ENCODE measurements around the gene HRC. TPM values are rescaled to one million over a fixed set of nuclear protein-coding genes. Genes with fewer than 3 reads are reported as not detected.
A peak's percentile ranks its signal among the peaks of the same experiment; 100 is the strongest.

The HRC gene
- total and polyA plus RNA-seq, 8 donors, result 0.44 to 8.1 (median 0.83) TPM; not detected in 3

- TF ChIP-seq POLR2A (IDR thresholded peaks at IDR 0.05), result no peak
- TF ChIP-seq, protein P1, sequence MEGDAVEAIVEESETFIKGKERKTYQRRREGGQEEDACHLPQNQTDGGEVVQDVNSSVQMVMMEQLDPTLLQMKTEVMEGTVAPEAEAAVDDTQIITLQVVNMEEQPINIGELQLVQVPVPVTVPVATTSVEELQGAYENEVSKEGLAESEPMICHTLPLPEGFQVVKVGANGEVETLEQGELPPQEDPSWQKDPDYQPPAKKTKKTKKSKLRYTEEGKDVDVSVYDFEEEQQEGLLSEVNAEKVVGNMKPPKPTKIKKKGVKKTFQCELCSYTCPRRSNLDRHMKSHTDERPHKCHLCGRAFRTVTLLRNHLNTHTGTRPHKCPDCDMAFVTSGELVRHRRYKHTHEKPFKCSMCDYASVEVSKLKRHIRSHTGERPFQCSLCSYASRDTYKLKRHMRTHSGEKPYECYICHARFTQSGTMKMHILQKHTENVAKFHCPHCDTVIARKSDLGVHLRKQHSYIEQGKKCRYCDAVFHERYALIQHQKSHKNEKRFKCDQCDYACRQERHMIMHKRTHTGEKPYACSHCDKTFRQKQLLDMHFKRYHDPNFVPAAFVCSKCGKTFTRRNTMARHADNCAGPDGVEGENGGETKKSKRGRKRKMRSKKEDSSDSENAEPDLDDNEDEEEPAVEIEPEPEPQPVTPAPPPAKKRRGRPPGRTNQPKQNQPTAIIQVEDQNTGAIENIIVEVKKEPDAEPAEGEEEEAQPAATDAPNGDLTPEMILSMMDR (IDR thresholded peaks at IDR 0.05), result peak in 3 of 7 experiments; percentile 35 to 64 (median 39)
- DNase-seq, result peak; percentile 77 to 92
- peaks cover 0 to 8% (median 5%) of the 10 kb centered on the region in 4 donors for H3K36me3 ChIP-seq
- peaks cover 27 to 49% (median 40%) of the 10 kb centered on the region in 4 donors for H3K4me1 ChIP-seq
- peak within 1 kb of the TSS; percentile 74 to 90 (median 81) for H3K27ac ChIP-seq
- peak within 1 kb of the TSS; percentile 87 to 98 (median 92) for H3K4me3 ChIP-seq
- H3K9me3 ChIP-seq, result no peaks in the 10 kb centered on the region
- H3K27me3 ChIP-seq, result no peaks in the 10 kb centered on the region
- 0 to 1% (median 1%) methylated on average over 31 to 66 of the region's 66 CpGs for WGBS, 5 donors
- intact Hi-C loops (cut with DNase I; ENCODE audit: low total_unique reads), result no loop called here
These were observed 41.2 kb downstream of the HRC start, which contains the start of gene LIN7B for GRCh38 chr19:49113762-49114629. Gene LIN7B, plus strand, starts transcription at chr19:49114370. Its CDS starts 35 bp downstream, at chr19:49114405.

GRCh38 chr19:49111218-49111998 lies 43.8 kb downstream of the HRC start:
- Histone ChIP-seq H3K27me3 (no peaks in the 10 kb centered on the region), H3K9me3 (no peaks in the 10 kb centered on the region), H3K36me3 (peaks cover 21 to 33% (median 31%) of the 10 kb centered on the region in 4 donors), H3K27ac (no peak overlapping the region), H3K4me1 (peaks cover 12 to 34% (median 25%) of the 10 kb centered on the region in 4 donors), H3K4me3 (no peak overlapping the region)
- 75 to 78% (median 75%) methylated on average over 11 of the region's 11 CpGs for WGBS, 5 donors
- intact Hi-C loops (cut with DNase I; ENCODE audit: low total_unique reads), result no loop called here
- no peak for DNase-seq
- TF ChIP-seq, protein P1 (IDR thresholded peaks at IDR 0.05), result no peak
- TF ChIP-seq POLR2AphosphoS5 (IDR thresholded peaks at IDR 0.05) (no peak), EP300 (IDR thresholded peaks at IDR 0.05) (no peak), POLR2A (IDR thresholded peaks at IDR 0.05) (no peak)

- intact Hi-C loops (cut with DNase I; ENCODE audit: low total_unique reads), result no loop called here
- 27 to 42% (median 31%) methylated on average over 3 of the region's 3 CpGs for WGBS, 5 donors
- TF ChIP-seq POLR2AphosphoS5 (IDR thresholded peaks at IDR 0.05) (no peak), EP300 (IDR thresholded peaks at IDR 0.05) (no peak), POLR2A (IDR thresholded peaks at IDR 0.05) (no peak)
- TF ChIP-seq, protein P1 (IDR thresholded peaks at IDR 0.05), result no peak
- Histone ChIP-seq H3K4me3 (no peak overlapping the region), H3K36me3 (peaks cover 27 to 42% (median 40%) of the 10 kb centered on the region in 4 donors), H3K27me3 (no peaks in the 10 kb centered on the region), H3K9me3 (no peaks in the 10 kb centered on the region), H3K27ac (no peak overlapping the region), H3K4me1 (peaks cover 12 to 34% (median 25%) of the 10 kb centered on the region in 4 donors)
- no peak for DNase-seq
These were observed 44.6 kb downstream of the HRC start for GRCh38 chr19:49110567-49110966.

- no peak overlapping the region for H3K27ac ChIP-seq
- peaks cover 36 to 51% (median 48%) of the 10 kb centered on the region in 4 donors for H3K36me3 ChIP-seq
- TF ChIP-seq EP300 (IDR thresholded peaks at IDR 0.05) (no peak), POLR2A (IDR thresholded peaks at IDR 0.05) (no peak), POLR2AphosphoS5 (IDR thresholded peaks at IDR 0.05) (no peak)
- TF ChIP-seq, protein P1 (IDR thresholded peaks at IDR 0.05), result no peak
- DNase-seq, result no peak
- no peaks in the 10 kb centered on the region for H3K27me3 ChIP-seq
- WGBS, 5 donors, result 80 to 86% (median 83%) methylated on average over 7 to 8 of the region's 8 CpGs
- intact Hi-C loops (cut with DNase I; ENCODE audit: low total_unique reads), result no loop called here
- H3K9me3 ChIP-seq, result no peaks in the 10 kb centered on the region
- no peak overlapping the region for H3K4me3 ChIP-seq
- peaks cover 9 to 25% (median 18%) of the 10 kb centered on the region in 4 donors for H3K4me1 ChIP-seq
These were observed 45.5 kb downstream of the HRC start for GRCh38 chr19:49109569-49110233.

Measured in stomach (tissue), 9 donors.